Activated CD4-positive, alpha-beta memory T cell treated with anti-CD3 and anti-CD28 coated beads for 36 hours (primary cell): ENCODE results near the gene PPP2R1A. TPM values are rescaled to one million over a fixed set of nuclear protein-coding genes. Genes with fewer than 3 reads are reported as not detected.
"Not testable (repeated sequence)": the region's sequence is repeated elsewhere in the genome, so short reads cannot be mapped to it uniquely, and the experiment has no call there.

Experiments used
- CTCF ChIA-PET: fragments of 350-600 bp; sonication (Branson Sonifier 250); formaldehyde crosslinking; loops from one replicate; lab custom pipeline; 2021; ENCODE audit warnings: antibody characterized with exemption, inconsistent platforms; lab: Charles Lee
- POLR2A ChIA-PET: fragments of 350-600 bp; sonication (Branson Sonifier 250); formaldehyde crosslinking; loops from one replicate; lab custom pipeline; 2021; ENCODE audit warnings: antibody characterized with exemption; lab: Charles Lee
- DNase-seq: peaks from one replicate; pipeline ENCODE4 v3.0.0-alpha.2; 2020
- H3K27ac Mint-ChIP-seq: one replicate; pipeline ENCODE4 v1.8.0; 2021; ENCODE audit warnings: mixed read lengths
- H3K27me3 Mint-ChIP-seq: one replicate; pipeline ENCODE4 v1.8.0; 2021; ENCODE audit warnings: mixed read lengths
- H3K36me3 Mint-ChIP-seq: one replicate; pipeline ENCODE4 v1.8.0; 2021; ENCODE audit warnings: mixed read lengths
- H3K4me1 Mint-ChIP-seq: one replicate; pipeline ENCODE4 v1.8.0; 2021; ENCODE audit warnings: low read depth, mixed read lengths
- H3K4me3 Mint-ChIP-seq: one replicate; pipeline ENCODE4 v1.8.0; 2021; ENCODE audit warnings: mild to moderate bottlenecking, mixed read lengths
- H3K9me3 Mint-ChIP-seq: one replicate; pipeline ENCODE4 v1.8.0; 2021; ENCODE audit warnings: mixed read lengths
- intact Hi-C: fragments of 100-400 bp; cut with micrococcal nuclease; formaldehyde crosslinking; loops from one replicate; pipeline ENCODE4 v1.15.1; 2023
- microRNA-seq: library from miRNA; unstranded; fragments of <30 nt; microRNA quantifications from one replicate; pipeline ENCODE4 v1.2.0, GENCODE V29; 2022; ENCODE audit warnings: borderline number of aligned reads, borderline microRNAs expressed, borderline replicate concordance
- total RNA-seq, 2 experiments: library from RNA; stranded (reverse); gene quantifications; one replicate each; pipeline ENCODE4 v1.2.3, GENCODE V29; 2021

PPP2R1A gene
- total RNA-seq, 2 experiments from 2014 or later = 224 to 229 TPM

GRCh38 chr19:52265556-52265955 is 75.7 kb downstream of the PPP2R1A start:
- POLR2A ChIA-PET, H3K27ac Mint-ChIP-seq, H3K36me3 Mint-ChIP-seq, H3K27me3 Mint-ChIP-seq, H3K9me3 Mint-ChIP-seq, H3K4me3 Mint-ChIP-seq, H3K4me1 Mint-ChIP-seq: not testable (repeated sequence)
- CTCF ChIA-PET = interaction anchor here (0.8 kb wide), 1 partner anchor 28 kb away, joined by 3 read pairs; no protein-coding TSS in a partner anchor
- intact Hi-C loops = loop anchor here (5.0 kb wide), 1 partner anchor 372 kb away; the partner anchor contains the start of gene ZNF83
- DNase-seq = peak; percentile 50

GRCh38 chr19:52269338-52270261 is 79.7 kb downstream of the PPP2R1A start, which contains the start of gene ZNF766:
Gene ZNF766 (plus strand): TSS chr19:52269587. CDS start chr19:52269614, 27 bp downstream.
- no peaks in the 10 kb centered on the region for H3K27me3 Mint-ChIP-seq
- ChIA-PET POLR2A (interaction anchor here (1.3 kb wide), 1 partner anchor 9 kb away, joined by 5 read pairs; no protein-coding TSS in a partner anchor), CTCF (no interaction called here)
- H3K36me3 Mint-ChIP-seq = peaks cover 38% of the 10 kb centered on the region
- H3K4me1 Mint-ChIP-seq = peaks cover 37% of the 10 kb centered on the region
- peak within 1 kb of the TSS; percentile 96 for H3K4me3 Mint-ChIP-seq
- DNase-seq = peak; percentile 98
- intact Hi-C loops = loop anchor here (1.0 to 5.0 kb wide), 5 partner anchors 28 to 368 kb away; partner anchors contain the start of genes ZNF480, ZNF616, ZNF808 and ZNF83
- H3K9me3 Mint-ChIP-seq = peaks cover 11% of the 10 kb centered on the region
- H3K27ac Mint-ChIP-seq = peak within 1 kb of the TSS; percentile 95

GRCh38 chr19:52270266-52270885 is 80.5 kb downstream of the PPP2R1A start:
- ChIA-PET CTCF (no interaction called here), POLR2A (interaction anchor here (1.3 kb wide), 1 partner anchor 8 kb away, joined by 5 read pairs; no protein-coding TSS in a partner anchor)
- Mint-ChIP-seq H3K27me3 (no peaks in the 10 kb centered on the region), H3K27ac (peak overlapping the region; percentile 95), H3K9me3 (peaks cover 16% of the 10 kb centered on the region), H3K36me3 (peaks cover 44% of the 10 kb centered on the region), H3K4me1 (peaks cover 42% of the 10 kb centered on the region), H3K4me3 (peak overlapping the region; percentile 96)
- intact Hi-C loops = no loop called here
- peak; percentile 16 for DNase-seq

GRCh38 chr19:52273301-52273700 is 83.4 kb downstream of the PPP2R1A start:
- Mint-ChIP-seq H3K4me3 (no peak overlapping the region), H3K27me3 (no peaks in the 10 kb centered on the region), H3K4me1 (peaks cover 65% of the 10 kb centered on the region), H3K27ac (no peak overlapping the region), H3K36me3 (peaks cover 68% of the 10 kb centered on the region), H3K9me3 (peaks cover 25% of the 10 kb centered on the region)
- intact Hi-C loops = no loop called here
- CTCF ChIA-PET = no interaction called here
- POLR2A ChIA-PET = no interaction called here
- DNase-seq = no peak

GRCh38 chr19:52274191-52274590 is 84.3 kb downstream of the PPP2R1A start:
- CTCF ChIA-PET = no interaction called here
- peaks cover 73% of the 10 kb centered on the region for H3K4me1 Mint-ChIP-seq
- no peak overlapping the region for H3K4me3 Mint-ChIP-seq
- POLR2A ChIA-PET = no interaction called here
- no peak for DNase-seq
- intact Hi-C loops = no loop called here
- peaks cover 33% of the 10 kb centered on the region for H3K9me3 Mint-ChIP-seq
- H3K27me3 Mint-ChIP-seq = no peaks in the 10 kb centered on the region
- no peak overlapping the region for H3K27ac Mint-ChIP-seq
- H3K36me3 Mint-ChIP-seq = peaks cover 77% of the 10 kb centered on the region

GRCh38 chr19:52275988-52276387 is 86.1 kb downstream of the PPP2R1A start:
- ChIA-PET POLR2A (no interaction called here), CTCF (interaction anchor here (0.9 to 1.2 kb wide), 2 partner anchors 28 to 38 kb away, joined by 3 read pairs; no protein-coding TSS in a partner anchor)
- Mint-ChIP-seq H3K27me3 (no peaks in the 10 kb centered on the region), H3K9me3 (peaks cover 37% of the 10 kb centered on the region), H3K36me3 (peaks cover 71% of the 10 kb centered on the region), H3K4me1 (peaks cover 66% of the 10 kb centered on the region), H3K27ac (no peak overlapping the region), H3K4me3 (no peak overlapping the region)
- no peak for DNase-seq
- intact Hi-C loops = no loop called here

- no peak overlapping the region for H3K27ac Mint-ChIP-seq
- intact Hi-C loops = no loop called here
- ChIA-PET CTCF (no interaction called here), POLR2A (interaction anchor here (1.8 kb wide), 1 partner anchor 8 kb away, joined by 5 read pairs; the partner anchor contains the start of gene ZNF766)
- peaks cover 56% of the 10 kb centered on the region for H3K4me1 Mint-ChIP-seq
- no peaks in the 10 kb centered on the region for H3K27me3 Mint-ChIP-seq
- H3K9me3 Mint-ChIP-seq = peaks cover 43% of the 10 kb centered on the region
- H3K4me3 Mint-ChIP-seq = no peak overlapping the region
- H3K36me3 Mint-ChIP-seq = peaks cover 71% of the 10 kb centered on the region
- DNase-seq = no peak
These were observed 87.6 kb downstream of the PPP2R1A start for GRCh38 chr19:52277471-52277870.

Small RNAs within 50 kb of the gene (microRNA-seq; reads per million reads assigned to microRNA genes)
- gene MIR6801 = not detected

Other genes starting within 250 kb of the PPP2R1A start
- 1 to 10 TPM; 6.9 to 8.1 TPM for gene ZNF350, start 203.2 kb upstream of the PPP2R1A start, total RNA-seq
- 1 to 10 TPM; 7.5 to 7.8 TPM for gene ZNF615, start 181.8 kb upstream of the PPP2R1A start, total RNA-seq
- 1 to 10 TPM; 7.2 TPM for gene ZNF614, start 161.7 kb upstream of the PPP2R1A start, total RNA-seq
- gene ZNF432, start 141.2 kb upstream of the PPP2R1A start, total RNA-seq = 1 to 10 TPM; 8.3 to 8.8 TPM
- gene ZNF841, start 94.3 kb upstream of the PPP2R1A start, total RNA-seq = 10 to 100 TPM; 14.5 to 17.0 TPM
- gene ZNF616, start 50.1 kb upstream of the PPP2R1A start, total RNA-seq = 10 to 100 TPM; 10.5 to 11.6 TPM
- 10 to 100 TPM in 1 of 2 experiments, 1 to 10 TPM in 1; 8.2 to 12.8 TPM for gene ZNF836, start 18.4 kb upstream of the PPP2R1A start, total RNA-seq
- 10 to 100 TPM; 21.6 to 23.2 TPM for gene ZNF766, start 79.5 kb downstream of the PPP2R1A start, total RNA-seq
- gene ZNF480, start 107.1 kb downstream of the PPP2R1A start, total RNA-seq = 1 to 10 TPM; 3.4 to 4.1 TPM
- gene ZNF610, start 146.2 kb downstream of the PPP2R1A start, total RNA-seq = 1 to 10 TPM; 1.7 to 2.1 TPM
- 1 to 10 TPM; 8.2 to 8.3 TPM for gene ZNF880, start 179.9 kb downstream of the PPP2R1A start, total RNA-seq
- 1 to 10 TPM; 4.4 to 8.1 TPM for gene ZNF528, start 207.8 kb downstream of the PPP2R1A start, total RNA-seq
- not detected for gene ZNF534, start 239.1 kb downstream of the PPP2R1A start, total RNA-seq